Transverse colon (tissue), 3 donors: Measurements from ENCODE around the gene NUDC.

Experiments
- CTCF ChIP-seq, 5 experiments: fragments of 200-600 bp in 3 of 5; fragments of 450-650 bp in 2 of 5; sonication (generic) in 3 of 5; IDR thresholded peaks; 1 replicate in 2 of 5; 2 replicates in 3 of 5; pipeline ENCODE4 v1.5.1; 2016 to 2017; ENCODE audit warnings: antibody characterized with exemption in 5 of 5, inconsistent platforms in 3 of 5, mild to moderate bottlenecking in 2 of 5, moderate library complexity in 1 of 5
- EP300 ChIP-seq: sonication (generic); formaldehyde crosslinking; IDR thresholded peaks from one replicate; pipeline ENCODE4 v1.6.1; 2017; ENCODE audit warnings: antibody characterized with exemption, low read depth
- POLR2A ChIP-seq: fragments of 450-650 bp; IDR thresholded peaks from one replicate; pipeline ENCODE4 v1.6.1; 2016; ENCODE audit warnings: antibody characterized with exemption, mild to moderate bottlenecking, moderate library complexity

- TF ChIP-seq POLR2A (no peak), CTCF (IDR thresholded peaks at IDR 0.05) (no peak), EP300 (no peak)
Measured at GRCh38 chr1:26994020-26994786, 72.7 kb downstream of the NUDC start.
